ENCODE measurements around the gene GRID2. TPM values are rescaled to one million over a fixed set of nuclear protein-coding genes. Genes with fewer than 3 reads are reported as not detected.

The GRID2 gene
- total RNA-seq, 6 experiments from 2014 or later, result not detected

DNA sequence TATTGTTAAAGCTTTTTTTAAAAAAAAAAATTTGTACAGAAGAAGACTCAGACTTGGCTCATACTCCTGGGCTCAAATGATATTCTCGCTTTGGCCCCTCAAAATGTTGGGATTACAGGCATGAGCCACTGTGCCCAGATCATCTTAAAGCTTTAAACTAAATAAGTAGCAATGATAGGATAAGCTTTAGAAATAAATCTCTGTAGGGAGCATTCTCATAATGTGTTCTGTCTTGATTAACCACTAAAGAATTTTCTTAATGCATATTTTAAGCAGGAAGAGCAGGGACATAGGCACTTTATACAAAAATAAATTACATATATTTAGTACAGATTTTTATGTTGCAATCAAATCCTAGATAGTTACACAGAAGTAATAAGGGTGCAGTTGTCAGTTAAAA, 667.2 kb downstream of the GRID2 start:
- H3K4me1 ChIP-seq, result peaks cover 0 to 14% (median 0%) of the 10 kb centered on the region in 4 donors
- WGBS (ENCODE audit: insufficient coverage, low coverage, low lambda C conversion rate, missing lambda C conversion rate), result 100% methylated on average over 1 of the region's 1 CpG
- intact Hi-C loops (cut with DNase I), result no loop called here
- no peak for TF ChIP-seq POLR2A (IDR thresholded peaks at IDR 0.05)
- TF ChIP-seq, protein P1, sequence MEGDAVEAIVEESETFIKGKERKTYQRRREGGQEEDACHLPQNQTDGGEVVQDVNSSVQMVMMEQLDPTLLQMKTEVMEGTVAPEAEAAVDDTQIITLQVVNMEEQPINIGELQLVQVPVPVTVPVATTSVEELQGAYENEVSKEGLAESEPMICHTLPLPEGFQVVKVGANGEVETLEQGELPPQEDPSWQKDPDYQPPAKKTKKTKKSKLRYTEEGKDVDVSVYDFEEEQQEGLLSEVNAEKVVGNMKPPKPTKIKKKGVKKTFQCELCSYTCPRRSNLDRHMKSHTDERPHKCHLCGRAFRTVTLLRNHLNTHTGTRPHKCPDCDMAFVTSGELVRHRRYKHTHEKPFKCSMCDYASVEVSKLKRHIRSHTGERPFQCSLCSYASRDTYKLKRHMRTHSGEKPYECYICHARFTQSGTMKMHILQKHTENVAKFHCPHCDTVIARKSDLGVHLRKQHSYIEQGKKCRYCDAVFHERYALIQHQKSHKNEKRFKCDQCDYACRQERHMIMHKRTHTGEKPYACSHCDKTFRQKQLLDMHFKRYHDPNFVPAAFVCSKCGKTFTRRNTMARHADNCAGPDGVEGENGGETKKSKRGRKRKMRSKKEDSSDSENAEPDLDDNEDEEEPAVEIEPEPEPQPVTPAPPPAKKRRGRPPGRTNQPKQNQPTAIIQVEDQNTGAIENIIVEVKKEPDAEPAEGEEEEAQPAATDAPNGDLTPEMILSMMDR (IDR thresholded peaks at IDR 0.05), result no peak
- H3K9me3 ChIP-seq, result no peaks in the 10 kb centered on the region
- H3K27ac ChIP-seq, result no peak overlapping the region
- no peak for ATAC-seq
- H3K4me3 ChIP-seq, result no peak overlapping the region
- H3K36me3 ChIP-seq, result no peaks in the 10 kb centered on the region
- DNase-seq, result no peak
- H3K27me3 ChIP-seq, result no peaks in the 10 kb centered on the region

DNA sequence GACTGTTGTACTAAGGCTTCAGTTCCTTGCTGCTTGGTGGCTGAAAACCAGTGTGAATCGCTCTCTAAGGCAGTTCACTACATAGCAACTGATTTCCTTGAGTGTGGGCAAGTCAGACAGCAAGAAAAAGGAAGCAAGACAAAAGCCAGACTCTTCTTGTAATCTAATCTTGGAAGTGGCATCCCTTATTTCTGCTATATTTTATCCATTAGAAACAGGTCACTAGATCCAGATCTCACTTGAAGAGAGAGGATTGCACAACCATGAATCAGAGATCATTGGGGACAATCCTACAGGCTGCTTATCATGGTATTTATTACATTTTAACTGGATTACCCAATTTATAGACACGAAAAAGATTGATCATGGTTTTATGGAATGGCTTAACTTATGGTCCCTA, 684.5 kb downstream of the GRID2 start:
- DNase-seq, result no peak
- H3K36me3 ChIP-seq, result no peaks in the 10 kb centered on the region
- peak overlapping the region in 1 of 3 donors; percentile 2 for H3K27ac ChIP-seq
- H3K9me3 ChIP-seq, result no peaks in the 10 kb centered on the region
- peak; percentile 77 to 95 (median 91) for ATAC-seq
- no peaks in the 10 kb centered on the region for H3K27me3 ChIP-seq
- WGBS (ENCODE audit: insufficient coverage, low coverage, low lambda C conversion rate, missing lambda C conversion rate), result 59% methylated on average over 2 of the region's 2 CpGs
- H3K4me3 ChIP-seq, result no peak overlapping the region
- intact Hi-C loops (cut with DNase I), result no loop called here
- TF ChIP-seq, protein P1 (IDR thresholded peaks at IDR 0.05), result no peak
- no peak for TF ChIP-seq POLR2A (IDR thresholded peaks at IDR 0.05)
- H3K4me1 ChIP-seq, result peaks cover 0 to 19% (median 4%) of the 10 kb centered on the region in 4 donors

DNA sequence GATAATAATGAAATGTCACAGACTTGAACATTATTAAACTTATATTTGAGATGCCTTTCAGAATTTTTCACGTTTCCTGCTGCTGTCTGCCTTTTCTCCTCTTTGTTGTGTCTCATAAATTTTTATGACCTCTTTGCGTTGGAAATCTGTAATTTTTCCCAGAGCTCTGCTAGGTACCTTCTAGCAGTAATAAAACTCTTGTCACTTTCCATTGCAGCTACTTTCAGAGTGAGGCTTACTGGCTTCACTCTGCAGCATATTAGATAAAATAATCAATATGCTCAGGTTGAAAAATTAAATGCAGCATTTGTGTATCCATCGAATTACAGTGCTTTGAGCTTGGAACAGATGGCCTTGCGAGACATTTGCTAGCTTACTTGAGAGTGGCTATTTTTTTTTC, 689.0 kb downstream of the GRID2 start:
- WGBS (ENCODE audit: insufficient coverage, low coverage, low lambda C conversion rate, missing lambda C conversion rate), result 52% methylated on average over 4 of the region's 4 CpGs
- ATAC-seq (no peak), DNase-seq (no peak)
- Histone ChIP-seq H3K4me1 (peaks cover 0 to 38% (median 15%) of the 10 kb centered on the region in 4 donors), H3K9me3 (no peaks in the 10 kb centered on the region), H3K36me3 (no peaks in the 10 kb centered on the region), H3K27me3 (no peaks in the 10 kb centered on the region), H3K27ac (no peak overlapping the region), H3K4me3 (no peak overlapping the region)
- TF ChIP-seq, protein P1 (IDR thresholded peaks at IDR 0.05), result no peak
- no peak for TF ChIP-seq POLR2A (IDR thresholded peaks at IDR 0.05)
- intact Hi-C loops (cut with DNase I), result no loop called here

DNA sequence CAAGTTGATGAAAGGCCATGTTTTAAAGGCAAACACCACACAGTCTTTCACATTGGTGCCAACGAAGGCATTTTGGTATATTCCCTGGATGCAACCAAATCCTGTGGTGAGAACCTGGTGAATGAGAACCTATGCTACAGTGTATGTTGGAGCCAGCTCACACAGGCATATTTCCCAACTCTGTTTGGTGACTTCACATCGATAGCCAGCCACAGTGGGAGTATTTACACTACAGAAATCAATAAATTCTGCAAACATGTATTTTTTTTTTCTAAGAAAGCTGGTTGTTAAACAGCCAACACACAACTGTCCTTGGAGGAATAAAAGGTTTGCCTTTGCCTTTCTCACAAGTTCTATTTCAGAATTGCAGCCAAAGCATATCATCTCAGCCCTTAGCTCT, 691.0 kb downstream of the GRID2 start:
- H3K4me1 ChIP-seq, result peaks cover 0 to 34% (median 15%) of the 10 kb centered on the region in 4 donors
- H3K4me3 ChIP-seq, result no peak overlapping the region
- intact Hi-C loops (cut with DNase I), result no loop called here
- H3K9me3 ChIP-seq, result no peaks in the 10 kb centered on the region
- 11% methylated on average over 2 of the region's 2 CpGs for WGBS (ENCODE audit: insufficient coverage, low coverage, low lambda C conversion rate, missing lambda C conversion rate)
- no peaks in the 10 kb centered on the region for H3K27me3 ChIP-seq
- TF ChIP-seq POLR2A (IDR thresholded peaks at IDR 0.05), result no peak
- TF ChIP-seq, protein P1 (IDR thresholded peaks at IDR 0.05), result no peak
- peak in 1 of 3 donors; percentile 62 for DNase-seq
- ATAC-seq, result peak; percentile 97 to 99 (median 98)
- no peaks in the 10 kb centered on the region for H3K36me3 ChIP-seq
- no peak overlapping the region for H3K27ac ChIP-seq

DNA sequence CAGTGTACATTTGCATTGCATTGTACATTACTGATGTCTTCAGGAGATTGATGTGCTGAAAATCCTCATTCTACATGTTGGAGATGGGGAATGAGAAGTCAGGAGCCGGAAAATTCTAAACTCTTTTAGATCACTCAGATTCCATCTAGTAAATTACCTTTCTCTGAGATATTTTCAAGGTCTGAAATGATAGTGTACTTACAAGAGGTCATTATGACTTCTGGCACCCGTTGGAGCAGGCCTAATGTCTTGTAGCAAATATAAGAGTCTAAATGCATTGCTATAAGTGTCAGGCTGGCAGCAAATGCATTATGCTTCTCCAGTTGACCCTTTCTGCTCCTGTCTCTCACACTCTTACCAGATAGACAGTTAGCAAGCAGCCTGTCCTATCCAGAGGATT, 692.8 kb downstream of the GRID2 start:
- intact Hi-C loops (cut with DNase I), result no loop called here
- H3K27ac ChIP-seq, result no peak overlapping the region
- H3K4me3 ChIP-seq, result no peak overlapping the region

More for the DNA sequence above, 692.8 kb downstream of the GRID2 start:
- Histone ChIP-seq H3K9me3 (no peaks in the 10 kb centered on the region), H3K4me1 (peaks cover 0 to 29% (median 13%) of the 10 kb centered on the region in 4 donors), H3K36me3 (no peaks in the 10 kb centered on the region), H3K27me3 (no peaks in the 10 kb centered on the region)
- TF ChIP-seq, protein P1 (IDR thresholded peaks at IDR 0.05), result no peak
- no peak for TF ChIP-seq POLR2A (IDR thresholded peaks at IDR 0.05)
- DNase-seq, result no peak
- 100% methylated on average over 1 of the region's 2 CpGs for WGBS (ENCODE audit: insufficient coverage, low coverage, low lambda C conversion rate, missing lambda C conversion rate)
- no peak for ATAC-seq
